C4-2B (cell line): ENCODE measurements around the gene GLE1.

Experiments
- H3K27ac ChIP-seq: fragments of 450-650 bp; 2 replicates; pipeline ENCODE4 v1.5.1; 2017
- ZFX ChIP-seq: fragments of 450-650 bp; IDR thresholded peaks from 2 replicates; pipeline ENCODE4 v1.6.1; 2017
- TF ChIP-seq, protein P1 (sequence below): fragments of 450-650 bp; conservative IDR thresholded peaks from 2 replicates; pipeline ENCODE4 v1.5.1; 2017; ENCODE audit warnings: mild to moderate bottlenecking

The GLE1 gene

DNA sequence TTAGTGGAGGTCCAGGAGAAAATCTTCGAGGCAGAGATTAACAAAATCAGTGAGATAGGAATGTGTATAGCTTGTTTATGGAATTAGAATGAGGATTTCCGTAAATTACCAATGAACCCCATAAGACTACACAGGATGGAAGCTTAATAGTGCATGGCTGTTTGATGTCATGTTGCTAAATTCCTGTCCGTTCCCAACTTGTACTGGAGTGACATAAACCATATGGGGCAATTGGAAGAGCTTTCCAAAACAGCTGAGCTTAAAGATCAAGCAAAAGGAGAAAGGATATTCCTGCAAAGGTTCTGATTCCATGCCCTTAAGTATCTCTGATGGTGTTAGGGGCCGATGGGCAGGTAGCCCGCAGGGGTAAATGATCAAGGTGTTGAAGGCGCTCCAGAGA, 17.4 kb downstream of the GLE1 start:
- no peak for TF ChIP-seq ZFX
- TF ChIP-seq, protein P1, sequence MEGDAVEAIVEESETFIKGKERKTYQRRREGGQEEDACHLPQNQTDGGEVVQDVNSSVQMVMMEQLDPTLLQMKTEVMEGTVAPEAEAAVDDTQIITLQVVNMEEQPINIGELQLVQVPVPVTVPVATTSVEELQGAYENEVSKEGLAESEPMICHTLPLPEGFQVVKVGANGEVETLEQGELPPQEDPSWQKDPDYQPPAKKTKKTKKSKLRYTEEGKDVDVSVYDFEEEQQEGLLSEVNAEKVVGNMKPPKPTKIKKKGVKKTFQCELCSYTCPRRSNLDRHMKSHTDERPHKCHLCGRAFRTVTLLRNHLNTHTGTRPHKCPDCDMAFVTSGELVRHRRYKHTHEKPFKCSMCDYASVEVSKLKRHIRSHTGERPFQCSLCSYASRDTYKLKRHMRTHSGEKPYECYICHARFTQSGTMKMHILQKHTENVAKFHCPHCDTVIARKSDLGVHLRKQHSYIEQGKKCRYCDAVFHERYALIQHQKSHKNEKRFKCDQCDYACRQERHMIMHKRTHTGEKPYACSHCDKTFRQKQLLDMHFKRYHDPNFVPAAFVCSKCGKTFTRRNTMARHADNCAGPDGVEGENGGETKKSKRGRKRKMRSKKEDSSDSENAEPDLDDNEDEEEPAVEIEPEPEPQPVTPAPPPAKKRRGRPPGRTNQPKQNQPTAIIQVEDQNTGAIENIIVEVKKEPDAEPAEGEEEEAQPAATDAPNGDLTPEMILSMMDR: no peak
- no peak overlapping the region for H3K27ac ChIP-seq

DNA sequence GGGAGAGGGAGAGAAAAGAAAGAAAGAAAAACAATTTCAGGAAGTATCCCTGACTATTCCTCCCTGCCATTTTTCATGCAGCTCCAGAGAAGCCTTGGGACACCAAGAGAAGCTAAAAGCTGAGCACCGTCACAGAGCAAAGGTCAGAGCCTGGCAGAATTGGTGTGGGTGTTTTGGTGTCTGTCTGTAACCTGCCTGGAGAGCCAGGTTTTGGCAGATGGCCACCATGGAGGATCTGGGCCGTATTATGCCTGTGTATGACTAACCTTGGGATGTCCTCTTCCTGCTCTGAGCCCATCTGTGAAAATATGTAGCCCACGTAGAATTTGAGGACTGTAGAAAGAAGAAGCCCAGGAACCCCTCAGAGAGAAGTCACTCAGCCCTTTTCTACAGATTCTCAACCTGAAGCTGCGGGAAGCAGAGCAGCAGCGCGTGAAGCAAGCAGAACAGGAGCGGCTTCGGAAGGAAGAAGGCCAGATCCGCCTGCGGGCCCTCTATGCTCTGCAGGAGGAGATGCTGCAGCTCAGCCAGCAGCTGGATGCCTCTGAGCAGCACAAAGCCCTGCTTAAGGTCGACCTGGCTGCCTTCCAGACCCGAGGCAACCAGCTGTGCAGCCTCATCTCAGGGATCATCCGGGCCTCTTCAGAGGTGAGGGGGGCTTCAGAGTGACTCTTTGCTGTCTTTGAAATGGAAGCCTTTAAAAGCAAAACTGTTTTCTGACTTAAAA, 18.8 kb downstream of the GLE1 start:
- TF ChIP-seq, protein P1: no peak
- TF ChIP-seq ZFX: no peak
- H3K27ac ChIP-seq: no peak overlapping the region

DNA sequence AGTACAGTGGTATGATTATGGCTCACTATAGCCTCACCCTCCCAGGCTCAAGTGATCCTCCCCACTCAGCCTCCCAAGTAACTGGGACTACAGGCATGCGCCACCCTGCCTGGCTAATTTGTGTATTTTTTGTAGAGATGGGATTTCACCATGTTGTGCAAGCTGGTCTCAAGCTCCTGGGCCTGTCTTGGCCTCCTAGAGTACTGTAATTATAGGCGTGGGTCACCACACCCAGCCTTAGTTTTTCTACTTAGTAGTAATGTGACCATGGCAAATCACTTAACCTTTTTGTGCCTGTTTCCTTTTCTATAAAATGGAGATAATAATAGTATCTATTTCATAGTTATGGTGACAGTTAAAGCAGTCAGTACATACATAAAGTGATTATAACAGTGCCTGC, 22.2 kb downstream of the GLE1 start:
- TF ChIP-seq ZFX: no peak
- no peak overlapping the region for H3K27ac ChIP-seq

DNA sequence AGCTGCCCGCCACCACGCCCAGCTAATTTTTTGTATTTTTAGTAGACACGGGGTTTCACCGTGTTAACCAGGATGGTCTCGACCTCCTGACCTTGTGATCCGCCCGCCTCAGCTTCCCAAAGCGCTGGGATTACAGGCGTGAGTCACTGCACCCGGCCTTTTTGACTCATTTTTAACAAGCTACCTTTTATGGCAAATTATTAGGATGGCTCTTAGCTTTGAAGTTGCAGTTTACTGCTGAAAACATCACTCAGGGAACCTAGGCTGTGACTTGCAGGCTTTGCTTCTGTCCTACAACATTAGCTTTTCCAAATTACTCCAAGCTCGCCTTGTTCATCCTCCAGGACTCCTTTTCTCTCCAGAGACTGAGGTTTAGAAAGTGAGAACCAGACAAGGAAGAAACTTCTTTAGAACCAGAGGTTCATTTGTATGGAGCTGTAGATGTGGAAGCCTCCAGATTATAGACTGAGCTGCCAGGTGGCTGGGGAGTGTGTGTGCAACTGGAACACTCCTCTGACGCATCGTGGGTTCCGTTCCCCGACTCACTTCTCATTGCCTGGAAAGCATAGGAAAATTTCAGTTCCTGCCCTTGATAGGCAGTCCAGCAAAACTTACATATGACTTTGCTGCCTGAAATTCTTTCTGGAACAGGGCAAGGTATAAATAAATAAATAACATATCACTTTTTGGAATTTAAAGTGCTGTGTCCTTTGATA, 24.1 kb downstream of the GLE1 start:
- TF ChIP-seq, protein P1: no peak
- TF ChIP-seq ZFX: no peak
- no peak overlapping the region for H3K27ac ChIP-seq

DNA sequence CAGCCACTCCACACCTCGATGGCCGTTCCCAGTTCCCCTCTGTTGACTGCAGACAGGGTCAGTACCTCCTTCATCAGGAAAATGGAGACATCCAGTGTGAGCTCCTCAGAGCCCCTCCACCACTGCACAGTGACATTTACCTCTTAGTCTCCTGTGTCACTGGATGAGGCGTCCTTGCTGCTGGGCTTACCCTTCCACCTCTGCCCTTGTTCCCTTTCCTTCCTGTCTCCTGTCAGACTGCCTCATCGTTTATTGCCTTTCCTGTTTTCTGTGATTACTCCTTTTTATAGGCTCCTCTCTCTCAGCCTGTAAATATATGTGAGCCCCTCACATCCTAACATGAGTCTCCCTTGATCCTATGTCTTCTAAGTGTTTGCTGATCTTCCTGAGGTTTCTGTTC, 24.7 kb downstream of the GLE1 start:
- TF ChIP-seq ZFX: no peak
- TF ChIP-seq, protein P1: no peak

DNA sequence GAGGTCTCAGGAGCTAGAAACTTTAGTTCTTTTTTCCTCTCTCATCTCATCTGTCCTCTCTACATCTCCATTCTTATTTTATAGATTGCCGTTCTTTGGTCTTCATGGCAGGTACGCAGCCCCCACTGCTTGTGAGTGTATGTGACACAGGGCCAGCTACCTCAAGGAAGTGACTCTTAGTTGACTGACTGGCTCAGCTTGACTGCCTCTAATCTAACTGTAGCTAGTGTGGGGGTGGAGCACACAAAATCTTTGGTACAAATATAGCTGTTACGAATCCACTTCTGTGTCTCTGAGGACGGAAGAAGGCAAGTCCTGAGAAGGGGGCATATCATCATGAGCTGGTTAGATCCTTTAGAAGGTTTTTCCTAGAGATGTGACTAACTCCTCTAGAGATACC, 28.1 kb downstream of the GLE1 start:
- H3K27ac ChIP-seq: no peak overlapping the region
- TF ChIP-seq, protein P1: no peak
- TF ChIP-seq ZFX: no peak

More for the DNA sequence above, 24.7 kb downstream of the GLE1 start:
- H3K27ac ChIP-seq: no peak overlapping the region

DNA sequence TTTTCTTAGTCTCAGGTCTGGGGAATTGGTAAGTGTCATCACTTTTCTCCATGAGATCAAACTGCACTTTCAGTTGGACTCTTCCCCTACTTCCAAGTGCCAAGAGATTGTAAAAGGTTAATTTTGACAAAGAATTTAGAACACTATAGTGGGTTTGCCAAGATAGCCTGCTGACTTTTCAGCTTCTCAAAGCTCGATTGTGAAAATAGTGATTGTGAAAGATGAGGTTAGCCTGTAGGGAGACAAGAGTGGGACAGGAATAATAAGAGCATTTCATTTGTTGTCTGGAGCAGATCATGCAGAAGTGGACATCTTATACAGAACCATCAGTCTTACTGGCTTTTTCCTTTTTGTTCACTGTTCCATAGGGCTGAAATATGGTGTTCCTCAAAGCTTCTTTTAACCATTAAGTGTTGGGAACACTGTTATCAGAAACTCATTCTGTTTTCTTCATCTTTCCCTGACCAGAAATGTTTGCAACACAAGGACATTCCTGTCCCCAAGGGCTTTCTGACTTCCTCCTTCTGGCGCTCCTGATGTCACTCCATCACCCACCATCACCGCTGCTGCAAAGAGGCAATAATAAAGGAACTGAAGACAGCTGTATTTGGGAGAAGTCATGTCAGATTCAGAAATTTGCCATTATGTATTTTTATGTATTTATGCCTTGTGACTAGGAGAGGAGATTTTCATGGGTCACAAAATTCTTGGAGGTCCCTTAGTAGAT, 36.3 kb downstream of the GLE1 start:
- H3K27ac ChIP-seq: no peak overlapping the region
- TF ChIP-seq ZFX: no peak
- TF ChIP-seq, protein P1: no peak
